ENCODE results near the gene RELB. TPM values are rescaled to one million over a fixed set of nuclear protein-coding genes. Genes with fewer than 3 reads are reported as not detected.

The RELB gene
- total and polyA plus RNA-seq, 12 donors, result 2.0 to 39.1 (median 12.0) TPM

GRCh38 chr19:44990459-44990858 is 10.8 kb upstream of the RELB start:
- TF ChIP-seq, protein P1, sequence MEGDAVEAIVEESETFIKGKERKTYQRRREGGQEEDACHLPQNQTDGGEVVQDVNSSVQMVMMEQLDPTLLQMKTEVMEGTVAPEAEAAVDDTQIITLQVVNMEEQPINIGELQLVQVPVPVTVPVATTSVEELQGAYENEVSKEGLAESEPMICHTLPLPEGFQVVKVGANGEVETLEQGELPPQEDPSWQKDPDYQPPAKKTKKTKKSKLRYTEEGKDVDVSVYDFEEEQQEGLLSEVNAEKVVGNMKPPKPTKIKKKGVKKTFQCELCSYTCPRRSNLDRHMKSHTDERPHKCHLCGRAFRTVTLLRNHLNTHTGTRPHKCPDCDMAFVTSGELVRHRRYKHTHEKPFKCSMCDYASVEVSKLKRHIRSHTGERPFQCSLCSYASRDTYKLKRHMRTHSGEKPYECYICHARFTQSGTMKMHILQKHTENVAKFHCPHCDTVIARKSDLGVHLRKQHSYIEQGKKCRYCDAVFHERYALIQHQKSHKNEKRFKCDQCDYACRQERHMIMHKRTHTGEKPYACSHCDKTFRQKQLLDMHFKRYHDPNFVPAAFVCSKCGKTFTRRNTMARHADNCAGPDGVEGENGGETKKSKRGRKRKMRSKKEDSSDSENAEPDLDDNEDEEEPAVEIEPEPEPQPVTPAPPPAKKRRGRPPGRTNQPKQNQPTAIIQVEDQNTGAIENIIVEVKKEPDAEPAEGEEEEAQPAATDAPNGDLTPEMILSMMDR (IDR thresholded peaks at IDR 0.05), result no peak
- TF ChIP-seq POLR2A (IDR thresholded peaks at IDR 0.05), result no peak
- H3K36me3 ChIP-seq (replicated peaks in 1 of 2), result peaks cover 0 to 67% of the 10 kb centered on the region in 2 donors
- H3K27ac ChIP-seq, result no peak overlapping the region
- H3K4me1 ChIP-seq (replicated peaks in 1 of 2), result peaks cover 10% of the 10 kb centered on the region in 2 donors
- no peak for DNase-seq
- H3K9me3 ChIP-seq (replicated peaks in 1 of 3), result no peaks in the 10 kb centered on the region
- H3K27me3 ChIP-seq, result no peaks in the 10 kb centered on the region
- intact Hi-C loops (cut with DNase I), result no loop called here
- no peak overlapping the region for H3K4me3 ChIP-seq
- 77 to 85% (median 81%) methylated on average over 4 to 14 of the region's 14 CpGs for WGBS, 4 donors

- 92 to 100% (median 95%) methylated on average over 3 to 12 of the region's 12 CpGs; no CpG with 5 or more reads in 1 of the 4 donors for WGBS, 4 donors
- TF ChIP-seq POLR2A (IDR thresholded peaks at IDR 0.05), result no peak
- TF ChIP-seq, protein P1 (IDR thresholded peaks at IDR 0.05), result no peak
- H3K9me3 ChIP-seq (replicated peaks in 1 of 3), result no peaks in the 10 kb centered on the region
- H3K27me3 ChIP-seq, result no peaks in the 10 kb centered on the region
- no peak overlapping the region for H3K27ac ChIP-seq
- no peak overlapping the region for H3K4me3 ChIP-seq
- DNase-seq, result no peak
- H3K36me3 ChIP-seq (replicated peaks in 1 of 2), result peaks cover 0 to 62% of the 10 kb centered on the region in 2 donors
- intact Hi-C loops (cut with DNase I), result no loop called here
- peaks cover 10% of the 10 kb centered on the region in 2 donors for H3K4me1 ChIP-seq (replicated peaks in 1 of 2)
Measured at GRCh38 chr19:44990966-44991365, 10.3 kb upstream of the RELB start.

DNA sequence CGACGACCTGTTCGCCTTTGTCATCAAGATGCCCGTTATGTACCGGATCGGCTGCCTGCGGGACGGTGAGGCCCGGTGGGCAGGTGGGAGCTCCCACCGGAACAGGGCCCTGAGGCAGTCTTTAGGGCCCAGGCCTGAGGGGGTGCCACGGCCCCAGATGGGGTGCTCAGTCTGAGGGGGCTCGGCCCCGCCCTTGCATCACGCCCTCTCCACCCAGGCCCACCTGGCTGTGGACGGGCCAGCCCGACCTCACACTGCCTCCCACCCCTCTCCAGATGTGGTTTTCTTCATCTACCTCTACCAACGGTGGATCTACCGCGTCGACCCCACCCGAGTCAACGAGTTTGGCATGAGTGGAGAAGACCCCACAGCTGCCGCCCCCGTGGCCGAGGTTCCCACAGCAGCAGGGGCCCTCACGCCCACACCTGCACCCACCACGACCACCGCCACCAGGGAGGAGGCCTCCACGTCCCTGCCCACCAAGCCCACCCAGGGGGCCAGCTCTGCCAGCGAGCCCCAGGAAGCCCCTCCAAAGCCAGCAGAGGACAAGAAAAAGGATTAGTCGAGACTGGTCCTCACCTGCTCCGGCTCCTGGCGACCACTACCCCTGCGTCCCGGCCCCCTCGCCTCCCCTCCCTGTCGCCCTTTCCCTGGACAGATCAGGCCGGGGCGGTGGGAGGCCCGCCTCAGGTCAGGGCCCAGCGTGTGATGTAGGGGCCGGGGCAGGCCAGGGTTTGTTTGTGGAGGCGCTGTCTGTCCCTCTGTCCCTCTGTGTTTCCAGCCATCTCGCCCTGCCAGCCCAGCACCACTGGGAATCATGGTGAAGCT is 8.7 kb upstream of the RELB start:
- WGBS, 4 donors, result 88 to 94% (median 89%) methylated on average over 29 to 44 of the region's 44 CpGs
- TF ChIP-seq, protein P1 (IDR thresholded peaks at IDR 0.05), result no peak
- TF ChIP-seq POLR2A (IDR thresholded peaks at IDR 0.05), result no peak
- H3K36me3 ChIP-seq (replicated peaks in 1 of 2), result peaks cover 0 to 49% of the 10 kb centered on the region in 2 donors
- no peak for DNase-seq
- intact Hi-C loops (cut with DNase I), result no loop called here
- peaks cover 10% of the 10 kb centered on the region in 2 donors for H3K4me1 ChIP-seq (replicated peaks in 1 of 2)
- H3K9me3 ChIP-seq (replicated peaks in 1 of 3), result no peaks in the 10 kb centered on the region
- no peaks in the 10 kb centered on the region for H3K27me3 ChIP-seq
- no peak overlapping the region for H3K4me3 ChIP-seq
- H3K27ac ChIP-seq, result no peak overlapping the region

DNA sequence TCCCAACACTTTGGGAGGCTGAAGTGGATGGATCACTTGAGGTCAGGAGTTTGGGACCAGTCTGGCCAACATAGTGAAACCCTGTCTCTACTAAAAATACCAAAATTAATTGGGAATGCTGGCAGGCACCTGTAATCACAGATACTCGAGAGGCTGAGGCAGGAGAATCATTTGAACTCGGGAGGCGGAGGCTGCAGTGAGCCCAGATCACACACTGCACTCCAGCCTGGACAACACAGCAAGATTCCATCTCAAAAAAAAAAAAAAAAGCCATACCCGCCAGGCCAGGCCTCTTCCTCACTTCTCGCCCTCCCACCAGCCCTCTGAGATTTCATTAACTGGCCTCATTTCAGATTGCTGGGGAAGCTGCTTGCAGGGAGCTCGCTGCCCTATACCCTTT is 7.7 kb upstream of the RELB start:
- H3K9me3 ChIP-seq (replicated peaks in 1 of 3), result no peaks in the 10 kb centered on the region
- H3K4me3 ChIP-seq, result no peak overlapping the region
- H3K27ac ChIP-seq, result no peak overlapping the region
- no peak for DNase-seq
- peaks cover 7 to 8% of the 10 kb centered on the region in 2 donors for H3K4me1 ChIP-seq (replicated peaks in 1 of 2)
- 83 to 96% (median 90%) methylated on average over 6 of the region's 6 CpGs for WGBS, 4 donors
- H3K27me3 ChIP-seq, result no peaks in the 10 kb centered on the region
- peaks cover 0 to 40% of the 10 kb centered on the region in 2 donors for H3K36me3 ChIP-seq (replicated peaks in 1 of 2)
- intact Hi-C loops (cut with DNase I), result no loop called here
- no peak for TF ChIP-seq POLR2A (IDR thresholded peaks at IDR 0.05)
- TF ChIP-seq, protein P1 (IDR thresholded peaks at IDR 0.05), result no peak

Data from adrenal gland (tissue), 12 donors.